Measurements from ENCODE around the gene SSNA1.

GRCh38 chr9:137145731-137146526 is 42.5 kb upstream of the SSNA1 start:
- no peak for TF ChIP-seq POLR2A (IDR thresholded peaks at IDR 0.05)
- TF ChIP-seq POLR2AphosphoS5 (IDR thresholded peaks at IDR 0.05): no peak
